Measurements from ENCODE around the gene CEP55.
"Not testable (repeated sequence)": the region's sequence is repeated elsewhere in the genome, so short reads cannot be mapped to it uniquely, and the experiment has no call there.

- TF ChIP-seq ZFP30 (CRISPR knock-in tag; IDR thresholded peaks at IDR 0.05); OSR1 (CRISPR knock-in tag; IDR thresholded peaks at IDR 0.05); ESRRG (CRISPR knock-in tag; IDR thresholded peaks at IDR 0.05); PATZ1 (CRISPR knock-in tag; IDR thresholded peaks at IDR 0.05; ENCODE audit: borderline replicate concordance); ARNTL (CRISPR knock-in tag; IDR thresholded peaks at IDR 0.05; ENCODE audit: borderline replicate concordance, low read depth); RARB (CRISPR knock-in tag; IDR thresholded peaks at IDR 0.05); ISL1 (CRISPR knock-in tag; IDR thresholded peaks at IDR 0.05); ZFP3 (CRISPR knock-in tag; IDR thresholded peaks at IDR 0.05); ZNF565 (CRISPR knock-in tag; conservative IDR thresholded peaks at IDR 0.05; ENCODE audit: low read depth): not testable (repeated sequence)
Measured at GRCh38 chr10:93467635-93468034, 28.8 kb upstream of the CEP55 start.

All from SK-N-SH treated with all-trans-retinoic acid at 6 μM for 48 hours (cell line).